Peyer's patch (tissue), 4 donors: ENCODE data around the gene TRPM3. TPM values are rescaled to one million over a fixed set of nuclear protein-coding genes. Genes with fewer than 3 reads are reported as not detected.

Experiments
- DNase-seq, 3 donors: peaks; one replicate each; pipeline ENCODE4 v3.0.0-alpha.2; 2017 to 2019
- H3K27ac ChIP-seq, 4 donors: fragments of 200-600 bp; sonication (generic); one replicate each; pipeline ENCODE4 v1.5.1; 2016 to 2019
- H3K27me3 ChIP-seq, 2 donors: fragments of 200-600 bp; sonication (generic); one replicate each; pipeline ENCODE4 v1.5.1; 2019
- H3K36me3 ChIP-seq, 3 donors: fragments of 200-600 bp; sonication (generic); one replicate each; pipeline ENCODE4 v1.5.1; 2016 to 2019
- H3K4me1 ChIP-seq, 4 donors: fragments of 200-600 bp; sonication (generic); one replicate each; pipeline ENCODE4 v1.5.1; 2016 to 2019
- H3K4me3 ChIP-seq, 4 donors: fragments of 200-600 bp; sonication (generic); 1 replicate in 3 of 4; 2 replicates in 1 of 4; pipeline ENCODE4 v1.5.1; 2016 to 2019; ENCODE audit warnings: mild to moderate bottlenecking in 1 of 4
- H3K9me3 ChIP-seq, 4 donors: fragments of 200-600 bp; sonication (generic); one replicate each; pipeline ENCODE4 v1.5.1; 2016 to 2019; ENCODE audit warnings: mild to moderate bottlenecking in 1 of 4
- POLR2A ChIP-seq, 2 donors: fragments of 450-650 bp; IDR thresholded peaks; one replicate each; pipeline ENCODE4 v1.5.1; 2017; ENCODE audit warnings: antibody characterized with exemption in 2 of 2, mild to moderate bottlenecking in 2 of 2, moderate library complexity in 2 of 2
- total RNA-seq, 4 donors: library from RNA; depleted of rRNA; stranded (reverse); fragments of >200 nt; gene quantifications; one replicate each; pipeline ENCODE4 v1.1.0, GENCODE V29; 2016
- TF ChIP-seq, protein P1 (sequence below), 6 experiments: fragments of 450-650 bp in 4 of 6; fragments of 200-600 bp in 2 of 6; sonication (generic) in 1 of 6; IDR thresholded peaks; one replicate each; pipeline ENCODE4 v1.5.1; 2017 to 2019; ENCODE audit warnings: antibody characterized with exemption in 6 of 6, mild to moderate bottlenecking in 3 of 6, moderate library complexity in 1 of 6

Gene TRPM3
- total RNA-seq, 4 donors from 2014 or later = 0.28 to 0.80 TPM; not detected in 2

DNA sequence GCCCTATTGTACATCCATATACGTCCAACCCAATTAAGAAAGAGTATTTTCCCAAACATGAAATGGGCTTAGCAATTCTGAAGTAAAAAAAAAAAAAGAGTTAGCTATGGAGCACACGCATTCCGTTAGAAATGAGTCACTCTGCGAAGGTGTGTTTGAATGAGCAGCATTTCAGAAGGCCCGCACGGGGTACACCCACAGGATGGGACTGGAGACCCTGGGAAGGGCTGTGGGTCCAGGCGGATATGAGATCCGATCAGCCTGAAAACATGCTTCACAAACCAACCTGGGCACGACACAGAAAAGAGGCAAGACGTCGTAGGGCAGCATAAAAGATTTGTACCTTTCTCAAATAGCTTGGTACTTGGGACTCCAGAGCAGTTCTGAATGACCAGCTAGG, 533.0 kb downstream of the TRPM3 start:
- H3K27me3 ChIP-seq = no peaks in the 10 kb centered on the region
- no peaks in the 10 kb centered on the region for H3K36me3 ChIP-seq
- TF ChIP-seq, protein P1, sequence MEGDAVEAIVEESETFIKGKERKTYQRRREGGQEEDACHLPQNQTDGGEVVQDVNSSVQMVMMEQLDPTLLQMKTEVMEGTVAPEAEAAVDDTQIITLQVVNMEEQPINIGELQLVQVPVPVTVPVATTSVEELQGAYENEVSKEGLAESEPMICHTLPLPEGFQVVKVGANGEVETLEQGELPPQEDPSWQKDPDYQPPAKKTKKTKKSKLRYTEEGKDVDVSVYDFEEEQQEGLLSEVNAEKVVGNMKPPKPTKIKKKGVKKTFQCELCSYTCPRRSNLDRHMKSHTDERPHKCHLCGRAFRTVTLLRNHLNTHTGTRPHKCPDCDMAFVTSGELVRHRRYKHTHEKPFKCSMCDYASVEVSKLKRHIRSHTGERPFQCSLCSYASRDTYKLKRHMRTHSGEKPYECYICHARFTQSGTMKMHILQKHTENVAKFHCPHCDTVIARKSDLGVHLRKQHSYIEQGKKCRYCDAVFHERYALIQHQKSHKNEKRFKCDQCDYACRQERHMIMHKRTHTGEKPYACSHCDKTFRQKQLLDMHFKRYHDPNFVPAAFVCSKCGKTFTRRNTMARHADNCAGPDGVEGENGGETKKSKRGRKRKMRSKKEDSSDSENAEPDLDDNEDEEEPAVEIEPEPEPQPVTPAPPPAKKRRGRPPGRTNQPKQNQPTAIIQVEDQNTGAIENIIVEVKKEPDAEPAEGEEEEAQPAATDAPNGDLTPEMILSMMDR (IDR thresholded peaks at IDR 0.05) = no peak
- no peak for TF ChIP-seq POLR2A (IDR thresholded peaks at IDR 0.05)
- DNase-seq = no peak
- H3K9me3 ChIP-seq = no peaks in the 10 kb centered on the region
- H3K4me1 ChIP-seq = peaks cover 0 to 3% (median 0%) of the 10 kb centered on the region in 4 donors
- no peak overlapping the region for H3K4me3 ChIP-seq
- H3K27ac ChIP-seq = peak overlapping the region in 1 of 4 donors; percentile 77

DNA sequence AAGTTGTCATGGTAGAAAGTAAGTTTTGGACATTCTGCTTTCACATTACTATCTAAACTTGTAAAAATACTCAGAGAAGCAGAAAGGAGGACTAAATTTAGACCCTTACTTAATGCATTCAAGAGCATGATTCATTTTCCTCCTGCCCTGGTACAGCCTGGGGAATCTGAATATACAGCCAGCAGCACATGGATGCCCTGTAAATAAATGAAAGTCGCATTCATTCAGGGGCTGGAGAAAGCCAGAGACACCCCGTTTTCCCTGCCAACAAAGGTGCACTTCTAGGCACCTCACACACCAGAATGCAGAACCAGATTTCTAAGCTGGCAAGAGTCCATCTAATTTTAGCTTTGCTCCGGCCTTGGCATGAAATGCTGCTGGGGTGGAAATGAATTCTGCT, 534.2 kb downstream of the TRPM3 start:
- no peak for DNase-seq

DNA sequence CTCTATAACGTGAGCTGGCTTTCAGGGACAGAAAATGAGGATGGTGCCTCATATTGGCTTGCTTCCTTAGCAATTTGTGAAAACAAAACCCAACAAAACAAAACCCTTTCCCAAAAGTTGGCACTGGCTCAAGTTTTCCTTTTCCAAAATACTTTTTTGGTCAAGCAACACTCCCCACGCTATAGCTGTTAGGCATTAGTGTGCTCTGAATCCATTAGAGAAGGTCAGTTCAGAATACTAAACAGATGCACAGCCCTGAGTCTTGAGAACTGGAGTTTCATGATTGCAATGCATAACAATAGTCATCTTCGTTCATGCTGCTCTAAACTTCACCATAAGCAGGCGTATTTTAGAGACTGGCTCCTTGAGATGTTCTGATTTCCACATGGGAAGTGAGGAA, 534.9 kb downstream of the TRPM3 start:
- Histone ChIP-seq H3K4me3 (no peak overlapping the region), H3K4me1 (peaks cover 0 to 3% (median 0%) of the 10 kb centered on the region in 4 donors), H3K27me3 (no peaks in the 10 kb centered on the region), H3K27ac (peak overlapping the region in 1 of 4 donors; percentile 77), H3K36me3 (no peaks in the 10 kb centered on the region), H3K9me3 (no peaks in the 10 kb centered on the region)
- no peak for TF ChIP-seq POLR2A (IDR thresholded peaks at IDR 0.05)
- TF ChIP-seq, protein P1 (IDR thresholded peaks at IDR 0.05) = no peak
- DNase-seq = no peak

More for the DNA sequence above, 534.2 kb downstream of the TRPM3 start:
- H3K36me3 ChIP-seq = no peaks in the 10 kb centered on the region
- no peak for TF ChIP-seq POLR2A (IDR thresholded peaks at IDR 0.05)
- TF ChIP-seq, protein P1 (IDR thresholded peaks at IDR 0.05) = no peak
- H3K27ac ChIP-seq = peak overlapping the region in 3 of 4 donors; percentile 11 to 77 (median 53)
- no peak overlapping the region for H3K4me3 ChIP-seq
- H3K4me1 ChIP-seq = peaks cover 0 to 3% (median 0%) of the 10 kb centered on the region in 4 donors
- H3K27me3 ChIP-seq = no peaks in the 10 kb centered on the region
- no peaks in the 10 kb centered on the region for H3K9me3 ChIP-seq

DNA sequence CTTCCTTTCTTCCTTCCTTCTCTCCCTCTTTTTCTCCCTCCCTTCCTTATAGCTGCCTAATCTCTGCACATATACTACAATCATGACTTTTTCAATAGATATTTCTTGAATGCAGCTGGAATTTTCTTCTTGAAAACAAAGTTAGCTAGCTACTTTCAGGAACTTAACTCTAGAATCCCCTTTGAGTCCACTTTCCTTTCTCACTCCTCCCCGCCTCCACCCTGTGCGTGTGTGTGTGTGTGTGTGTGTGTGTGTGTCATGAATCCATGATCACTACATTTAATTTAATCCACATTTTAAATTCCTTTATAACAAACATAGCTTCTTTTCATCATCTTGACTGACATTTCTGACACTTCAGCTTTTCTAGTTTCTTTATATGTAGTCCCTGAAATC, 539.5 kb downstream of the TRPM3 start:
- Histone ChIP-seq H3K27ac (no peak overlapping the region), H3K4me3 (no peak overlapping the region), H3K9me3 (no peaks in the 10 kb centered on the region), H3K27me3 (no peaks in the 10 kb centered on the region), H3K4me1 (peaks cover 0 to 2% (median 0%) of the 10 kb centered on the region in 4 donors), H3K36me3 (no peaks in the 10 kb centered on the region)
- no peak for TF ChIP-seq POLR2A (IDR thresholded peaks at IDR 0.05)
- TF ChIP-seq, protein P1 (IDR thresholded peaks at IDR 0.05) = no peak
- DNase-seq = no peak

DNA sequence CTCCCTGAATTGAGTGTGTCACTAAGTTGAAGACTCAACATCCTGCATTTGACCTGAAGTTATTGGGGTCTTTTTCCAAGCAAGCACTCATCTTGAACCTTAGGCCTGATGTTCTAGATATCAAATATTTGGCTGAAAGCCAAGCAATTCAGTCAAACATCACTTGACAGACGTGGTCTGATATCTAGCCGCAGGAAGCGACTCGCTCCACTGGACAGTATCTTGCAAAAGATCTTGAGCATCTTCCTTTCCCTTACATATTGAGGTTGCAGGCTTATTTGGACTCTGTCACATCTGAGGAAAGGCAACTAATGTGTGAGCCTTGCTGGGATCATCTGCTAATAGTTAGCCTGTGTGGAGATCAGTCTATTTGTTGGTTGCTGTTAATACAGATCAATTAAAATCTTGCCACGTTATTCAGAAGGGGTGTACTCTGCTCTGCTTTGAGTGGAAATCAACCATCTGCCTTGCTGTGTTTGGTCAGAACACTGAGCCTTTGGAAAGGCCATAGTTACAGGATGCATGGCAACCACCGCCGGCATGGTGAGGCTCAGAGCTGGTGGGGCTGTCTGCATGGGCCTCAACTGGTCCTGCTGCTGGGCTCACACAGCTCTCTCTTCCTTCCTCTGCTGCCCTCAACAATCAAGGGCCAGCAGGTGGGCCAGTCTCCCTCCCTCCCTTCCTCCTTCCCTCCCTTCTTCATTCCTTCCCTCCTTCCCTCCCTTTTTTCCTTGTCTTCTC, 540.0 kb downstream of the TRPM3 start:
- Histone ChIP-seq H3K36me3 (no peaks in the 10 kb centered on the region), H3K9me3 (no peaks in the 10 kb centered on the region), H3K4me3 (no peak overlapping the region), H3K27me3 (no peaks in the 10 kb centered on the region), H3K4me1 (peaks cover 0 to 8% (median 0%) of the 10 kb centered on the region in 4 donors), H3K27ac (no peak overlapping the region)
- no peak for DNase-seq
- TF ChIP-seq, protein P1 (IDR thresholded peaks at IDR 0.05) = no peak
- TF ChIP-seq POLR2A (IDR thresholded peaks at IDR 0.05) = no peak
